ENCODE measurements around the gene FRMD5. TPM values are rescaled to one million over a fixed set of nuclear protein-coding genes. Genes with fewer than 3 reads are reported as not detected.

The FRMD5 gene
- total and polyA plus RNA-seq, 2 donors from 2014 or later, result 0.32 to 0.41 TPM

DNA sequence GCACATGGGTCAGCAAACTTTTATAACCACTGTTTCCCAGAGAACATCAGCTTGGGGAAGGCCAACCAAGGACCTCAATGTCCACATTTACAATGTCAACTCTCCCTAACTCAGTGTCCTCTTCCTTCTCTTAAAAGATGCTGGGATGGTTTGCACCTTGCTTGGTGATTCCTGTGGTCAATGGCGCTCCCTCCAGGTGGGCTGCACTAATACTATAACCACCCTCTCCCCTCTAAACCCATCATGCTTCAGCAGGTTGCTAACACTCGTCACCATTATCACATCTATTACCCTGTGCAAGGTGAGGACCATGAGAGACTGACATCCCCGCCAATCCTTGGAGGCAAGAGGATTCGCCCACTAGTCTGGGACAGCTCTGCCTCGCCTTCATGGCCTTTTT lies 65.2 kb downstream of the FRMD5 start:
- Histone ChIP-seq H3K9ac (ENCODE audit: low read length in 3 of 3) (no peak overlapping the region), H3K36me3 (ENCODE audit: control insufficient read depth in 2 of 3, insufficient read depth in 3 of 3, low read length in 3 of 3) (no peaks in the 10 kb centered on the region), H3K9me3 (ENCODE audit: control insufficient read depth in 2 of 3, insufficient read depth in 1 of 3, low read length in 3 of 3) (no peaks in the 10 kb centered on the region), H3K27me3 (ENCODE audit: control insufficient read depth, insufficient read depth, low read length) (no peaks in the 10 kb centered on the region), H3K4me3 (ENCODE audit: low read length in 3 of 3) (no peak overlapping the region), H3K4me1 (ENCODE audit: control insufficient read depth in 2 of 3, insufficient read depth in 2 of 3, low read depth in 1 of 3, low read length in 3 of 3) (no peaks in the 10 kb centered on the region), H3K27ac (ENCODE audit: low read depth in 2 of 2, low read length in 2 of 2) (no peak overlapping the region)
- intact Hi-C loops (cut with DNase I), result no loop called here
- TF ChIP-seq, protein P1, sequence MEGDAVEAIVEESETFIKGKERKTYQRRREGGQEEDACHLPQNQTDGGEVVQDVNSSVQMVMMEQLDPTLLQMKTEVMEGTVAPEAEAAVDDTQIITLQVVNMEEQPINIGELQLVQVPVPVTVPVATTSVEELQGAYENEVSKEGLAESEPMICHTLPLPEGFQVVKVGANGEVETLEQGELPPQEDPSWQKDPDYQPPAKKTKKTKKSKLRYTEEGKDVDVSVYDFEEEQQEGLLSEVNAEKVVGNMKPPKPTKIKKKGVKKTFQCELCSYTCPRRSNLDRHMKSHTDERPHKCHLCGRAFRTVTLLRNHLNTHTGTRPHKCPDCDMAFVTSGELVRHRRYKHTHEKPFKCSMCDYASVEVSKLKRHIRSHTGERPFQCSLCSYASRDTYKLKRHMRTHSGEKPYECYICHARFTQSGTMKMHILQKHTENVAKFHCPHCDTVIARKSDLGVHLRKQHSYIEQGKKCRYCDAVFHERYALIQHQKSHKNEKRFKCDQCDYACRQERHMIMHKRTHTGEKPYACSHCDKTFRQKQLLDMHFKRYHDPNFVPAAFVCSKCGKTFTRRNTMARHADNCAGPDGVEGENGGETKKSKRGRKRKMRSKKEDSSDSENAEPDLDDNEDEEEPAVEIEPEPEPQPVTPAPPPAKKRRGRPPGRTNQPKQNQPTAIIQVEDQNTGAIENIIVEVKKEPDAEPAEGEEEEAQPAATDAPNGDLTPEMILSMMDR (IDR thresholded peaks at IDR 0.05; ENCODE audit: borderline replicate concordance, extremely low read depth, insufficient read depth), result no peak
- DNase-seq, result no peak
- no peak for FAIRE-seq

DNA sequence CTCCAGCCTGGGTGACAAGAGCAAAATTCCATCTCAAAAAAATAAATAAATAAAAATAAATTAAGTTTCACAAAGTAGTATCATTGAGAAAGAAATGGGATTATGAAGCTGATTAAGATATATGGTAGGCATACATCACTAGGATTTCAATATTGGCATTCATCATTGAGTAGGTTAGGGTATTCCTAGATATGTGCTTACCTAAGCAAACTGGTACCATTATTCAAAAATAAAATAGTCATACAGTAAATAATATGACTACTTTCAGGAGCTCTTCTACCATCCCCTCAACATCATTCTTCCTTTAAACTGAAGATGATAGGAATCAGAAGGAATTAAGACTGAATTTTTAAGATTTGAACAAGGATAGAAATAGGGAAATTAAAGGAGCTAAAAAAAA lies 66.6 kb downstream of the FRMD5 start:
- Histone ChIP-seq H3K27ac (ENCODE audit: low read depth in 2 of 2, low read length in 2 of 2) (no peak overlapping the region), H3K4me1 (ENCODE audit: control insufficient read depth in 2 of 3, insufficient read depth in 2 of 3, low read depth in 1 of 3, low read length in 3 of 3) (no peaks in the 10 kb centered on the region), H3K9ac (ENCODE audit: low read length in 3 of 3) (no peak overlapping the region), H3K27me3 (ENCODE audit: control insufficient read depth, insufficient read depth, low read length) (no peaks in the 10 kb centered on the region), H3K36me3 (ENCODE audit: control insufficient read depth in 2 of 3, insufficient read depth in 3 of 3, low read length in 3 of 3) (no peaks in the 10 kb centered on the region), H3K9me3 (ENCODE audit: control insufficient read depth in 2 of 3, insufficient read depth in 1 of 3, low read length in 3 of 3) (no peaks in the 10 kb centered on the region), H3K4me3 (ENCODE audit: low read length in 3 of 3) (no peak overlapping the region)
- TF ChIP-seq, protein P1 (IDR thresholded peaks at IDR 0.05; ENCODE audit: borderline replicate concordance, extremely low read depth, insufficient read depth), result no peak
- FAIRE-seq (no peak), DNase-seq (no peak)
- intact Hi-C loops (cut with DNase I), result no loop called here

DNA sequence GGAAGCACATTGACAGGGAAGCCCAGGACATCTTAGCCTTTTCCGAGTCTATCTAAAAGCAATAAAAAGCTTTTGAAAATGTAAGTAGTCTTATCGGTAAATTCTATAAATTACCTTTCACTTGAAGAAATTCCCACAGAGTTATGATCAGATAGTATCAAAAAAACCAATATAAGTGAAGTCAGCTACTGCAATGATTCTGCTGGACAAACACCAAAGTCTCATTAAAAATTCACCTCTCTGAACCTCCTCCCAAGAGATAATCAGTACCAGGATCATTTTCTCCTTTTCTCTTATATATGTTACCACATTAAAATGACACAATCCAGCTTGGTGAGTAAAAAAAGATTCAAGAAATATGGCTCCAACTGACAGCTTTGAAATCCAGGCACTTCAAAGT lies 69.2 kb downstream of the FRMD5 start:
- no peak overlapping the region for H3K4me3 ChIP-seq (ENCODE audit: low read length in 3 of 3)
- H3K27me3 ChIP-seq (ENCODE audit: control insufficient read depth, insufficient read depth, low read length), result no peaks in the 10 kb centered on the region
- H3K9ac ChIP-seq (ENCODE audit: low read length in 3 of 3), result no peak overlapping the region
- H3K9me3 ChIP-seq (ENCODE audit: control insufficient read depth in 2 of 3, insufficient read depth in 1 of 3, low read length in 3 of 3), result no peaks in the 10 kb centered on the region
- no peaks in the 10 kb centered on the region for H3K36me3 ChIP-seq (ENCODE audit: control insufficient read depth in 2 of 3, insufficient read depth in 3 of 3, low read length in 3 of 3)
- intact Hi-C loops (cut with DNase I), result no loop called here
- TF ChIP-seq, protein P1 (IDR thresholded peaks at IDR 0.05; ENCODE audit: borderline replicate concordance, extremely low read depth, insufficient read depth), result no peak
- FAIRE-seq (no peak), DNase-seq (no peak)
- H3K27ac ChIP-seq (ENCODE audit: low read depth in 2 of 2, low read length in 2 of 2), result no peak overlapping the region
- H3K4me1 ChIP-seq (ENCODE audit: control insufficient read depth in 2 of 3, insufficient read depth in 2 of 3, low read depth in 1 of 3, low read length in 3 of 3), result no peaks in the 10 kb centered on the region

DNA sequence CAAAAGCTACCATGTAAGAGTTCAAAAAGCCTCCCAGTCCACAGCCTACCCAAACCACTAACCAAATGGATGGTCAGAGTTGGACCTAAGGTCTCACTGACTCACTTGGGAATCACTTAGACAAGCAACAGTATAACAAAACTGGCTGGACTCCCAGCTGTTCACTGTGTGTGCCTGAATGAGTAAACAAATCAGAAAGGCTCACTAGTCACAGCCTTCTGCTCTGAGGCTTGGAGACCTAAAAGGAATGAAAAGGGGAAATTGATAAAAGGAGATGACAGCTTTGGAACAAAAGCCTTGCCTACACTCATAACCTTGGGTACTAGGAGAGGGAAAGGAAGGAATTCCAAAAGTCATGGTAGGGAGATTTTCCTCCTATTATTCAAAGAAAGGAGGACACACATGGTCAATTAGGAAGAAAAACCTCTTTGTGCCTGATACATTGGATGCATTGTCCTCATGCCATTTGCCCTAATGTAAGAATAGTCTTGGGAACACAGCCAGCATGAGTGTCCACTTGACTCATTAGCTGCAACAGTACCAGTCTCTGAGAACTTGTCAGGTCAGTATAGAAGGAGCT lies 92.3 kb downstream of the FRMD5 start:
- Histone ChIP-seq H3K27me3 (ENCODE audit: control insufficient read depth, insufficient read depth, low read length) (no peaks in the 10 kb centered on the region), H3K4me1 (ENCODE audit: control insufficient read depth in 2 of 3, insufficient read depth in 2 of 3, low read depth in 1 of 3, low read length in 3 of 3) (no peaks in the 10 kb centered on the region), H3K4me3 (ENCODE audit: low read length in 3 of 3) (no peak overlapping the region), H3K36me3 (ENCODE audit: control insufficient read depth in 2 of 3, insufficient read depth in 3 of 3, low read length in 3 of 3) (no peaks in the 10 kb centered on the region), H3K9me3 (ENCODE audit: control insufficient read depth in 2 of 3, insufficient read depth in 1 of 3, low read length in 3 of 3) (no peaks in the 10 kb centered on the region), H3K9ac (ENCODE audit: low read length in 3 of 3) (no peak overlapping the region), H3K27ac (ENCODE audit: low read depth in 2 of 2, low read length in 2 of 2) (no peak overlapping the region)
- DNase-seq (peak in 2 of 5 donors; percentile 9 to 31), FAIRE-seq (no peak)
- intact Hi-C loops (cut with DNase I), result no loop called here
- TF ChIP-seq, protein P1 (IDR thresholded peaks at IDR 0.05; ENCODE audit: borderline replicate concordance, extremely low read depth, insufficient read depth), result no peak
